T1000 (cell line): Measurements from ENCODE around the gene MBNL2.

Experiments
- DNase-seq: peaks from one replicate; lab custom pipeline; 2025; ENCODE audit warnings: mixed read lengths; lab: John Stamatoyannopoulos, UW

MBNL2 gene

GRCh38 chr13:97234236-97234635, 12.1 kb downstream of the MBNL2 start:
- no peak for DNase-seq

GRCh38 chr13:97234742-97235141, 12.6 kb downstream of the MBNL2 start:
- no peak for DNase-seq

GRCh38 chr13:97235549-97236231, 13.6 kb downstream of the MBNL2 start:
- DNase-seq = no peak

GRCh38 chr13:97237388-97237787, 15.3 kb downstream of the MBNL2 start:
- no peak for DNase-seq

GRCh38 chr13:97238432-97238831, 16.3 kb downstream of the MBNL2 start:
- no peak for DNase-seq

GRCh38 chr13:97238883-97239282, 16.8 kb downstream of the MBNL2 start:
- no peak for DNase-seq

GRCh38 chr13:97239306-97239705, 17.2 kb downstream of the MBNL2 start:
- no peak for DNase-seq

- DNase-seq = no peak
Observed at GRCh38 chr13:97239943-97240787, 18.0 kb downstream of the MBNL2 start.

GRCh38 chr13:97240788-97241734, 18.9 kb downstream of the MBNL2 start:
- no peak for DNase-seq

GRCh38 chr13:97241761-97242160, 19.6 kb downstream of the MBNL2 start:
- DNase-seq = no peak

GRCh38 chr13:97242755-97243497, 20.8 kb downstream of the MBNL2 start:
- DNase-seq = no peak

GRCh38 chr13:97243915-97244781, 22.0 kb downstream of the MBNL2 start:
- no peak for DNase-seq

- DNase-seq = no peak
Observed at GRCh38 chr13:97245011-97245410, 22.9 kb downstream of the MBNL2 start.

GRCh38 chr13:97246596-97247158, 24.5 kb downstream of the MBNL2 start:
- DNase-seq = no peak

GRCh38 chr13:97248243-97248642, 26.1 kb downstream of the MBNL2 start:
- no peak for DNase-seq

GRCh38 chr13:97249093-97249795, 27.1 kb downstream of the MBNL2 start:
- DNase-seq = no peak

GRCh38 chr13:97249796-97250495, 27.8 kb downstream of the MBNL2 start:
- no peak for DNase-seq

GRCh38 chr13:97250560-97250959, 28.4 kb downstream of the MBNL2 start:
- no peak for DNase-seq

GRCh38 chr13:97252735-97253134, 30.6 kb downstream of the MBNL2 start:
- no peak for DNase-seq
